GM19452 (cell line): ENCODE data around the gene ZBBX.
"Not testable (repeated sequence)": the region's sequence is repeated elsewhere in the genome, so short reads cannot be mapped to it uniquely, and the experiment has no call there.

ENCODE experiments used
- ATAC-seq: cut with Tn5 transposase; IDR thresholded peaks from one replicate; pipeline ENCODE4 v1.9.1; 2021; ENCODE audit not compliant: unreplicated experiment

ZBBX gene

DNA sequence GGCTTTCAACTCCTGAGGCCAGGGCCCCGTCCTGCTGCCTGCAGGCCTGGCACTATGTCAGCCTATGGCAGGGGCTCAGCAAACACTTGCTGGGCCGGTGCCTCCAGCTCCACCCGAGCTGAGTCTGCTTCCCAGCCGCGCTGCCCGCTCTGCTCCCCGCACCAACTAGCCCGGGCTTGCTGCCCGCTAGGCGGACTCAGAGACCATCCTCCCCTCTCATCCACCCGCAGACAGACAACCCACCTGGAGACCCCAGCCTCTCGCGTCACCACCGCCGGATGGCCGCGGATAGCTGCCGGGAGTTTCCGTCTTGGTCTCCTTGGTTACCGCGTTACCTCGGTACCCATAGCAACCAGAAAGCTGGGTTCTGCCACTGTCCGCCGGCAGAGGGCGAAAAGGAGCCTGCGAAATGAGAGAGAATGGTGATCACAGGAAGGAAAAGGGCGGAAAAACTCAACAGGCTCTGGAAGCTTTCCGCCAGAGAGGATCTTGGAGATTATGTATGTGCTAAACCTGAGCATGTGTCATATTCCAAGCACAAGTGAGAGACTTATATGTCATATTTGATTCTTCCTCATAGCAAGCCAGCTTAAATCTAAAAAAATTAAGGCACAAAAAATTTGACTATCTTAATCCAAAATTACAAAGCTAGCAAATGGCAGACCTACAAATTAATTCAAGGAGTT lies at the start of gene ZBBX:
ZBBX (minus strand) TSS at position 294 of the 686 bp plus-strand sequence. CDS start 7,396 bp downstream, outside the sequence.
- ATAC-seq = peak; percentile 100

GRCh38 chr3:167426962-167427361 lies 46.9 kb upstream of the ZBBX start:
- not testable (repeated sequence) for ATAC-seq

DNA sequence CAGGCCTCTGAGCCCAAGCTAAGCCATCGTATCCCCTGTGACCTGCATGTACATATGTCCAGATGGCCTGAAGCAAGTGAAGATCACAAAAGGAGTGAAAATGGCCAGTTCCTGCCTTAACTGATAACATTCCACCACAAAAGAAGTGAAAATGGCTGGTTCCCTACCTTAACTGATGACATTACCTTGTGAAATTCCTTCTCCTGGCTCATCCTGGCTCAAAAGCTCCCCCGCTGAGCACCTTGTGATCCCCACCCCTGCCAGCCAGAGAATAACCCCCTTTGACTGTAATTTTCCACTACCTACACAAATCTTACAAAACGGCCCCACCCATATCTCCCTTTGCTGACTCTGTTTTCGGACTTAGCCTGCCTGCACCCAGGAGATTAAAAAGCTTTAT lies 42.3 kb upstream of the ZBBX start:
- not testable (repeated sequence) for ATAC-seq

- no peak for ATAC-seq
Observed at GRCh38 chr3:167409611-167410010, 29.5 kb upstream of the ZBBX start.

DNA sequence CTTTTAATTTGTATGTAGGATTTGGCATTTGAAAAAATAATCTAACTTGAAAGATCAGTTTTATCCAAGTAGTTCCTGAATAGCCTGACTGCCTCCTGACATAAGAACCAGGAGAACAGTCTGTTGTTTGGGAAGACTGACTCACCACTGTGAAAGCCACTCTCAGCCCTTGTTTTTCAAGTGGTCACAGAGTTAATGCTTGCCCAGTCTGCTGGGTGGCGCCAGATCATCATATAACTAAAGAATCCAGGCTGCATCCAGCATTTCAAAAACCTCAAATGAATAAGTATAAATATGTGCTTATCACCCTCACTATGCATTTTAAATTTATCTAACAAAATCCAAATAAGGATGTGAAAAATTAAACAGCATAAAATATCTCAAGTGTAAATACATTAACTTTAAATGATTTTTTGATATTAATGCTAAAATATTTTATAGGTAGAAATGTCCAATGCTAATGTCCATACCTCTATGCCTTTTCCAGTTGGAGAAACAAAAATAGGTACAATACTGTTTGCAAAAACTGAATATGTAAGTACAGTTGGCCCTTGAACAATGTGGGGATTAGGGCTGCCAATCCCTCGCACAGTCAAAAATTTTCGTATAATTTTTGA lies 26.9 kb upstream of the ZBBX start:
- no peak for ATAC-seq

DNA sequence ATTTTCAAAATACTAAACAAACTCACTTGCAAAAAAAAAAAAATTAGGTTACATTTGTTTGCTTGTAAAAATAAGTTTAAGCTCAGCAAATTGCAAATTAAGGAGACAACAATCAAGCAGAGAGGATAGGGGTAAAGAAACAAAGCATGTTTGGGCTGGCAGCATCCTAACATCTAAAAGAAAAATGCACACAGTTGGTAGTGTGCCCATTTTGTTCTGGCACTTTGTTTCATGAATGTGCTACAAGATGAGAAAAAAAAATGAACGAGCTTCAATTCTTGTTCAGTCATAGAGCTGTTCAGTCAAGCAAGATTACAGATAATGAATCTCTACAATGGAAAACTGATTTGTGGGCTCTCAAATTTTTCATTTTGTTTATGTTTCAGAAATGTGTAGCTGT lies 17.7 kb upstream of the ZBBX start:
- no peak for ATAC-seq

DNA sequence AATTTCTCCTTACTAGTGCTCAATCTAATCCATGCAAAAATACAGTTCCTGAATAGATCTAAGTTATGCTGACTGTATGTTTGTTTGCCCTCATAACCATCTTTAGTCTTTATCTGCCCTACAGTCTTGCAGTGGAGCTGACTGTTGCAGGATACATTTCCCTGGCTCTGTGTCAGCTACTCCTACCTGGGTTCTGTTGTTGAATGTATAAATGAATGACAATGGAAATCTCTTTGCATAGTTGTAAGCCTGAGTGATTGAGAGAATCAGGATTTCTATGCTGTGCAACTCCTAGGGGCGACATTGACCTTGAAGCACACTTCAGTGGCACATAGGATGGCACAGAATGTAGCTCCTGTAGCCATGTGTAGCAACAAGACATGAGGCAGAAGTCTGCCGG lies 16.0 kb upstream of the ZBBX start:
- ATAC-seq = no peak

GRCh38 chr3:167394003-167394402 lies 13.9 kb upstream of the ZBBX start:
- no peak for ATAC-seq

DNA sequence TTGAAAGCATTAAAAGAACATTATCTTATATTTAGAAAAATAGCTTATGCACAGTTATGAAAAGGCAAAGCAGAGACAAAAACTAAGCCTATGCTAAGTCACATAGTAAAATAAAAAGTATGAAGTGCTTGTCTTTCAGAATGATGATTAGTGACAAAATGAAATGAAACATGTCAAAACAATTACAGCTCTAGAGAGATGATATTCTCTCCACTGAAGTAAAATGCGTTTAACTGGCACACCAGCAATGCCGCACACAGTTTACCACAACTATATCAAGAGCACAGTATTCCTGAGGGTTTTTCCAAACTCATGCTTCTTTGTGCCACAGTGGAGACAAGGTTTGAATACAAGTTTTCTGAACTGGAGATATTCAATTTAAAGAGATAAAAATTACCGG lies 2.1 kb upstream of the ZBBX start:
- no peak for ATAC-seq

GRCh38 chr3:167375478-167375877 lies 4.6 kb downstream of the ZBBX start:
- ATAC-seq = no peak

DNA sequence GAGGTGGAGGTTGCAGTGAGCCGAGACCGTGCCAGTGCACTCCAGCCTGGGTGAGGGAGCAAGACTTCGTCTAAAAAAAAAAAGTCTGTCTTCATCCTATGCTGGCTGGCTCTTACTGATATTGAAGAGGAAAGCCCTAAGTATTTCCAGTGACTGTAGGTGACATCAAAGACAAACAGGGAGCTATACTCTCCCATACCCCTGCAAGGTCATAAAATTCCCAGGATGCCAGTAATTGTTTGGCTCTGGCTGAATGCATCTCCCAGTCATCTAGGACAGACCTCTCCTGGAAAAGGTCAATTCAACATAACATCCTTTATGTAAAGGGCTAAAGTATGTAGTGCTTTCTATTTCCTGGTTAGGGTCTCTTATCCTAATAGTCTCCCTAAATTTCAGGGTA lies 8.0 kb downstream of the ZBBX start:
- no peak for ATAC-seq

GRCh38 chr3:167361948-167362347 lies 18.1 kb downstream of the ZBBX start:
- ATAC-seq = no peak

DNA sequence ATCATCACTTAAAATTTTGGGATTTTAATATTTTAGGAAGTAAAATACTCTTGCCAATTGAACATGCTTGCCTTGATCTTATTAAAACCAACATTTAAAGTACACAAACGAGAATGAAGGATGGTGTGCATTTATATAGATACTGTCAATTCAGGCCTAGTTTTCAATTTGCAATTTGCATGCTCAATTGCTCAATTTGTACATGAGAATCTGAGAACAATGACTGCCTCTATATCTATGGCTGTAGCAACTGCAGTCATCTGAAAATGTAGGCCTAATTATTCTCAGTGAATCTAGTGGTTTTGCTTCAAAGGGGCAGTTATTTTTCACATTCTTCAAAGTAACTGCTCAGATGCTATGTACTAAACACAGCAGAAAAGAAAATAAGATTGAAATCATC lies 18.8 kb downstream of the ZBBX start:
- ATAC-seq = no peak

GRCh38 chr3:167355446-167355845 lies 24.7 kb downstream of the ZBBX start:
- no peak for ATAC-seq

GRCh38 chr3:167354751-167355150 lies 25.3 kb downstream of the ZBBX start:
- ATAC-seq = no peak

- no peak for ATAC-seq
Observed at GRCh38 chr3:167350245-167350862, 29.7 kb downstream of the ZBBX start.

GRCh38 chr3:167346171-167346570 lies 33.9 kb downstream of the ZBBX start:
- ATAC-seq = no peak

- no peak for ATAC-seq
Observed at GRCh38 chr3:167330993-167331785, 48.9 kb downstream of the ZBBX start.

GRCh38 chr3:167323572-167323971 lies 56.5 kb downstream of the ZBBX start:
- no peak for ATAC-seq

DNA sequence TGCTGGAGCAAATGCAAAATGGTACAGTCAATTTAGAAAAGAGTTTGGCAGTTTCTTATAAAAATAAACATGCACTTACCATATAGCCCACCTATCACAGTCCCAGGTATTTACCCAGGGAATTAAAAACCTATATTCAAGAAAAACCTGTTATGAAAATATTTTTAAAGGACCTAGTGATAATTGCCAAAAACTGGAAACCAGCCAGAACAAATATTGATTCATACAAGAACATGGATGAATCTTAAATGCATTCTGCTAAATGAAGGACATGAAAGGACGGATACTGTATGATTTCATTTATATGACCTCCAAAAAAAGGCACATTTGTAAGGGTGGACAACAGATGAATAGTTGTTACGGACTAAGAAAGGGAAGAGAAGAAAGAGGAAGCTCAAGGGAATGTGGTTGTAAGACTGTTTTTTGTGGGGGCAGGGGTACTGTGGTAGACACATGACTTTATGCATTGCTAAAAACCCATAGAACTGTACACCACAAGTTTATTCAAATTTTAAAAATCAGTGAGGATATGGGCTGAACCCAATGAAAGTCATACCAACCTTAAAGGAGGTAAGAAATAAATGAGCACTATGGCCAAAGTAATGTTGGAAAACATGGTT lies 61.0 kb downstream of the ZBBX start:
- ATAC-seq = no peak

- ATAC-seq = no peak
Observed at GRCh38 chr3:167318306-167318705, 61.8 kb downstream of the ZBBX start.
